ENCODE data around the gene FAM170B. TPM values are rescaled to one million over a fixed set of nuclear protein-coding genes. Genes with fewer than 3 reads are reported as not detected.

Gene FAM170B
- total RNA-seq, 2 donors from 2014 or later: not detected

- Histone ChIP-seq H3K27ac (no peak overlapping the region), H3K4me3 (no peak overlapping the region), H3K36me3 (no peaks in the 10 kb centered on the region), H3K27me3 (no peaks in the 10 kb centered on the region), H3K4me1 (peaks cover 0 to 22% of the 10 kb centered on the region in 2 donors), H3K9me3 (no peaks in the 10 kb centered on the region)
- DNase-seq (ENCODE audit: low spot score): peak; percentile 48
- no peak for TF ChIP-seq CTCF (IDR thresholded peaks at IDR 0.05)
These were observed 40.6 kb upstream of the FAM170B start for GRCh38 chr10:49174261-49174925.

DNA sequence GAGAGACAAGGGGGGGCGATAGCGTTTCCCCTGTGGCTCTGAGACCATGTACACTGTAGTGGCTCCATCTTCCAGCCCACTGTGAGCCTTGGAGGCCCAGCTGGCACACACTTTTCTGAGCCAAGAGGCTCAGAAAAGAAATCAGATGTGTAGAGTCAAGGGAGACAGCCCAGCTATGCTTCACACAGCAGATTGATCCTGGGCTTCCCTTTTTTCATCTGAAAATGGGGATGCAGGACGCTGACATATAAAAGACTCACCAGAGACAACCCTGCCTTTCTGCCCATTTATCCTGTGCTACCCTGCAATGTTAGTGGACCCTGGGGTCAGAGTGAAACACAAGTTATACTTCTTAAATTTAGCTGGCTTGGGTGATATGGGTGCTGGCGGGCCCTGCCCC is 40.0 kb upstream of the FAM170B start:
- Histone ChIP-seq H3K4me3 (no peak overlapping the region), H3K27me3 (no peaks in the 10 kb centered on the region), H3K9me3 (no peaks in the 10 kb centered on the region), H3K4me1 (peaks cover 0 to 22% of the 10 kb centered on the region in 2 donors), H3K27ac (no peak overlapping the region), H3K36me3 (no peaks in the 10 kb centered on the region)
- DNase-seq (ENCODE audit: low spot score): no peak
- no peak for TF ChIP-seq CTCF (IDR thresholded peaks at IDR 0.05)

DNA sequence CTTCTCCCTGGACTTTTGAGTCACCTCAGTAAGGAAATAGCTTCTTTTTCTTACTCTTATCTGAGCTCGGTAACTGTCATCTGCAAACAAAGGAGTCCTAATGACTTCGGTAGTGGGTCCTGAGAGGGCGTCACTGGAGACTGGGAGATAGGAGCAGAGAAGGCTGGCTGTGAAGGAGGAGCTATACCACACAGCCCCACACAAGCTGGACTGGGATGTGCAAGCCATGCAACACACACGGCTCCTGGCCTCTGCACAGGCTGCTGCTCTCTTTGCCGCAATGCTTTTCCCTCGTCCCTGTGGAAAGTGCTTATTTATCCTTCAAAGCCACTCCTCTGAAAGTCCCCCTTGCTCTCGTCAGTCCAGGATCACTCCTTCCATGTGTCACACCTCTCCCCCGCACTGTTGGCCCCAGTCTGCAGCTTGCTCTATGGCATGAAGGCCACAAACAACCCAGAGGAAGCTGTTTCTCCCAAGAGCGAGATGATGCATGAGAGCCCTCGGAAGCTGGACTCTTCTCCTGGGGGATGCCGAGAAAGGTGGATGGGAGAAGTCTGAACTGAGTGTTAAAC is 39.5 kb upstream of the FAM170B start:
- TF ChIP-seq CTCF (IDR thresholded peaks at IDR 0.05): no peak
- Histone ChIP-seq H3K27me3 (no peaks in the 10 kb centered on the region), H3K4me1 (peaks cover 0 to 23% of the 10 kb centered on the region in 2 donors), H3K27ac (no peak overlapping the region), H3K9me3 (no peaks in the 10 kb centered on the region), H3K4me3 (no peak overlapping the region), H3K36me3 (no peaks in the 10 kb centered on the region)
- peak; percentile 53 for DNase-seq (ENCODE audit: low spot score)

GRCh38 chr10:49172777-49173132 is 38.9 kb upstream of the FAM170B start:
- TF ChIP-seq CTCF (IDR thresholded peaks at IDR 0.05): no peak
- Histone ChIP-seq H3K4me3 (no peak overlapping the region), H3K4me1 (peaks cover 0 to 23% of the 10 kb centered on the region in 2 donors), H3K36me3 (no peaks in the 10 kb centered on the region), H3K27ac (no peak overlapping the region), H3K9me3 (no peaks in the 10 kb centered on the region), H3K27me3 (no peaks in the 10 kb centered on the region)
- DNase-seq (ENCODE audit: low spot score): no peak

DNA sequence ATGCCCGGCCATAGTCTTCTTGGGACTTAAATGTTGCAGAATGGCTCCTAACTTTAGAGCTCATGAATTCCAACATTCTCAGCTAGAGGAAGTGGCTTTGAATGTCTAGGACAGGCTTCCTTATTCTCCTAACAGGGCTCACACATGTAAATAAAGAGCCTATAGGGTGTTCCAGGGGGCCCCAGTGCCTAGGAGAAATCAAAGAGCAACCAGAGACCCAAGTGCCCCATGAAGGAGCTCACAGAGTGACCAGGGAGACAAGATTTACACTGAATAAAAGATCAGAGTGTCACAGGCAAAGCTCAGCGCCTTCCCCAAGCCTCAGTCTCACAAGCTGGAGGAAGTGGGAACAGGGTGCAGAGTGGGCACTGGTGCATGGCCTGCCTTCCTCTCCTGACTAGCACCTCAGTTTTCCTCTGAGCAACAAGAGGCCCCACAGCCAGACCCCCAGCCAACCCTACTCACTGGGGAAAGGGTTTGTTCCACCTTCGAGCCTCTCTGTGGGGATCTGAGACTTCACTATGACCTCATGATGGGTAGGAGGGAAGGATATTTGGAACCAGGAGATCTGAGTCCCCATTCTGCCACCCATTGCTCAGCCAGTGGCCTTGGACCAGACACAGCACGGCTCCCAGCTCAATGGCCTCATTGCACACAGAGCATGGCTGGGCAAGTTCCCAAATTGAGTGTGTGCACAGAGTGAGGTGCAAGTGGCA is 38.4 kb upstream of the FAM170B start:
- Histone ChIP-seq H3K4me3 (no peak overlapping the region), H3K27ac (no peak overlapping the region), H3K36me3 (no peaks in the 10 kb centered on the region), H3K4me1 (peaks cover 0 to 23% of the 10 kb centered on the region in 2 donors), H3K9me3 (no peaks in the 10 kb centered on the region), H3K27me3 (no peaks in the 10 kb centered on the region)
- no peak for DNase-seq (ENCODE audit: low spot score)
- no peak for TF ChIP-seq CTCF (IDR thresholded peaks at IDR 0.05)

Measured in right atrium auricular region (tissue), 2 donors.